Measurements from ENCODE around the gene KCNQ1OT1. TPM values are rescaled to one million over a fixed set of nuclear protein-coding genes. Genes with fewer than 3 reads are reported as not detected.

Gene KCNQ1OT1
- total RNA-seq, 1 experiment from 2014 or later, result 1.2 TPM

- H3K4me2 ChIP-seq (ENCODE audit: insufficient read depth, insufficient read length, low read length), result no peak overlapping the region
- no peak overlapping the region for H3K23ac ChIP-seq (ENCODE audit: insufficient read length, low read depth, low read length)
- no peaks in the 10 kb centered on the region for H3K4me1 ChIP-seq (ENCODE audit: insufficient read depth, low read length)
- DNase-seq, result no peak
- no peak overlapping the region for H3K14ac ChIP-seq (ENCODE audit: insufficient read depth, low read length)
- H3K27me3 Mint-ChIP-seq (ENCODE audit: low read depth), result peaks cover 67% of the 10 kb centered on the region
- H3K79me2 ChIP-seq (ENCODE audit: insufficient read depth, low read length), result no peaks in the 10 kb centered on the region
- no peak overlapping the region for H3K56ac ChIP-seq (ENCODE audit: insufficient read length, low read depth, low read length)
- H3K79me1 ChIP-seq (ENCODE audit: insufficient read depth, low read depth, low read length, poor library complexity, severe bottlenecking), result no peaks in the 10 kb centered on the region
- no peak overlapping the region for H2AK5ac ChIP-seq (ENCODE audit: insufficient read length, low read length)
- H3K36me3 Mint-ChIP-seq (ENCODE audit: insufficient read depth in 1 of 3, low read depth in 3 of 3), result no peaks in the 10 kb centered on the region
- no peak for TF ChIP-seq CTCF (conservative IDR thresholded peaks at IDR 0.05)
- H3K27ac ChIP-seq (ENCODE audit: insufficient read length, low read depth, low read length), result no peak overlapping the region
- no peak overlapping the region for H3K9ac ChIP-seq (ENCODE audit: extremely low read depth, insufficient read length, low read length)
- no peak overlapping the region for H4K91ac ChIP-seq (ENCODE audit: insufficient read length, low read depth, low read length)
- no CpG with 5 or more reads among the region's 28 CpGs for WGBS (ENCODE audit: extremely low coverage, insufficient read length, low lambda C conversion rate)
- H2BK20ac ChIP-seq (ENCODE audit: low read depth, low read length, poor library complexity, severe bottlenecking), result no peak overlapping the region
- H3T11ph ChIP-seq (ENCODE audit: low read length), result no peak overlapping the region
- no peak overlapping the region for H2BK5ac ChIP-seq (ENCODE audit: insufficient read length, low read length)
- no peak overlapping the region for H3K4me3 Mint-ChIP-seq
- no peak overlapping the region for H3K4ac ChIP-seq (ENCODE audit: low read depth, low read length)
- no peaks in the 10 kb centered on the region for H3K9me3 ChIP-seq (ENCODE audit: control insufficient read depth, low read depth, low read length)
- H2AFZ ChIP-seq (ENCODE audit: low read length), result no peak overlapping the region
- no peaks in the 10 kb centered on the region; the same call in 1 of the 2 replicates for H3K27me3 ChIP-seq (ENCODE audit: insufficient read depth, low read length)
- no peak overlapping the region for H2BK12ac ChIP-seq (ENCODE audit: insufficient read length, low read depth, low read length)
- H3K9me3 Mint-ChIP-seq, result no peaks in the 10 kb centered on the region
- no peak overlapping the region for H2BK120ac ChIP-seq (ENCODE audit: low read depth, low read length, poor library complexity, severe bottlenecking)
- no peaks in the 10 kb centered on the region for H4K20me1 ChIP-seq (ENCODE audit: control insufficient read depth, insufficient read depth, insufficient read length)
- no peak overlapping the region for H3K18ac ChIP-seq (ENCODE audit: insufficient read length, low read depth, low read length)
- no peak overlapping the region for H4K5ac ChIP-seq (ENCODE audit: insufficient read length, low read depth, low read length)
- no peak overlapping the region for H3K27ac Mint-ChIP-seq
- H3K23me2 ChIP-seq (ENCODE audit: insufficient read length, low read depth, low read length, poor library complexity, severe bottlenecking), result no peaks in the 10 kb centered on the region
- peaks cover 0 to 5% of the 10 kb centered on the region in 2 experiments; a peak in 2 of 4 replicates for H3K4me1 Mint-ChIP-seq
- no peak overlapping the region for H2BK15ac ChIP-seq (ENCODE audit: low read depth, low read length)
- no peak overlapping the region for H4K8ac ChIP-seq (replicated peaks; ENCODE audit: insufficient read length, low read depth, low read length)
Measured at GRCh38 chr11:2573240-2574042, 126.4 kb downstream of the KCNQ1OT1 start.
